CMK (cell line): ENCODE measurements around the gene NRCAM.

Source experiments
- DNase-seq: peaks from one replicate; pipeline ENCODE4 v3.0.0-alpha.2; 2010; ENCODE audit warnings: low read depth

NRCAM gene

DNA sequence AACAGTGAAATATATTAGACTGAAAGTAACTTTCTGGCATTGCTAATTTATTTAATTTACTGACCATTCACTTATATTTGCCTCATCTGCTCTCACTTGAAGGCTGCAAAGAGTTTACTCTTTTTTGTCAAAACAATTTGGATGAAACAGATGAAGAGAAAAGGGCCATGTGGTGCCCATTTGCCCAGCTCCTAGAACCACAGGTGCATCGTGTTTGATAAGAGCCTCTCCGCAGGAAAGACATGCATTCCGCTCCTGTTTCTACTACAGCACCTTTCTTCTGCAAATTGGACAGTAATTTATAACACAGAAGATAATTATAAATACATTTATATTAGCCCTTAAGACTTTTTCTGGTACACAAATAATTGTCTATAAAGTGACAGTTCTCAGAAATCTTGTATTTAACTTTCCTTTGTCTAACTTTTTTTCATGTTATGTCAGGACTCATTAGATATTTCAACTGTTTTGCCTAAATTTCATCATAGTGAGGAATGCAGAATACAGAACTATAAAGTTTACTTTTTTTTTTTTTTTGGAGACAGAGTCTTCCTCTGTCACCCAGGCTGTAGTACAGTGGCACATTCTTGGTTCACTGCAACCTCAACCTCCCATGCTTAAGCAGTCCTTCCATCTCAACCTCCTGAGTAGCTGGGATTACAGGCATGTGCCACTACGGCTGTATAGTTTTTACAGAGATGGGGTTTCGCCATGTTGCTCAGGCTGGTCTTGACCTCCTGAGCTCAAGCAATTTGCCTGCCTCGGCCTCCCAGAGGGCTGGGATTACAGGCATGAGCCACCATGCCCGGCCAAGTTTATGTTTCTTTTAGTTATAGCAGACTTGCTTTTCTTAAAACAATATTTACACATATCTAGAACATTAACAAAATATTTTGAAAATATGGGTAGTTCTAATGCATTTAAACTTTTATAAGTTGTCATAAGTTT, 326.9 kb downstream of the NRCAM start:
- DNase-seq = no peak

DNA sequence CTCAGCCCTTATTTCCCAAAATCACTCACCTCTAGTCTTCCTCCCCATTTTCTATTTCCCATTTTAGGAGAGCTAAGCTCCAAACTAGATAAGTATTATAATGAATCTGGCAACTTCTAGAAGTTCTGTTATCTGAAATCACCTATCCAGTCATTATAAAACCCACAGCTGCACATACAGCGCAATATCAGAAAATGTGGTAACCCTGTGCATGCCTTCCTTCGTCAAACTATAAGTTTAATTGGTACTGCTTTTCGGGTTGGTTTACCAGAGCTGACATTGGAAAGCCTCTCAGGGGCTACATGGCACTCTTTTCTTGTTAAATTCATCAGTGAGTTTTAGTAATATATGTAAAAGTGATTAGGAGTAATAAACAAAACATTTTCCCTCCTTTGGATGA, 327.7 kb downstream of the NRCAM start:
- DNase-seq = no peak

GRCh38 chr7:108127461-108127860, 328.8 kb downstream of the NRCAM start:
- no peak for DNase-seq

- DNase-seq = no peak
These were observed 331.4 kb downstream of the NRCAM start for GRCh38 chr7:108124820-108125219.

- no peak for DNase-seq
These were observed 334.1 kb downstream of the NRCAM start for GRCh38 chr7:108122181-108122580.

DNA sequence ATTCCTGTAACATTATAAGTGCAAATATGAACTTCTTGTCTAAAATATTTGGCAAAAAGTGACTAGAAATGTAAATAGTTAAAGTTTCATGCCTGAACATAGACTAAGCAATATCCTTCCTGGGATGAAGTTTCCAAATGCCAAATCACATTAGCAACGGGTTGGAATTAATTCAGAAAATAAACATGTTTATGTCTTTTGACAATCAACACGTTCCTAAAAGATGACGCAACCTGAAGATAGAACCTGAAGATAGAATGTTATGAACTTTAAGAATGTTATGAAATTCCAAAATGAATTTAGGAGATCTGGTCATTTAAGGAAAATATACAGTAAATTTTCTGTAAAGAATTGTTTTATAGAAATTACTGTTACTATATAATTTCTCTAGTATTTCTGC, 335.3 kb downstream of the NRCAM start:
- DNase-seq = no peak

DNA sequence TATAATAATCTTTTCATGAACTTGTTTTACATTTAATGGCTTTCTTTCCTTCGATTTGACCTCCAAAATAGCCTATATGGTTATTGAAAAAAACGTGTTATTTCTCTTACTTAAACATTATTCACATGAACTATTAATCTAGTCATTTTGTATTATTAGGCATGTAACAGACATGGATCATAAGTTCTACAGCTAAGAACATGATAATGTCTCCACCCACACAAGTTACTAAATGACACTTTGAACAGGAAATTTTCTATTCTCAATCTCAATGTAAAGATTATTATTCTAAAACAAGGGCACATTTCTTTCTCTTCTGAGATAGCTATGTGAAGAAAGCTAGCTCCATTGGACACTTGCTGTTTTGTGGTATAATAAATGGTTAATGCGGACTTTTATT, 336.0 kb downstream of the NRCAM start:
- no peak for DNase-seq

GRCh38 chr7:108118959-108119358, 337.3 kb downstream of the NRCAM start:
- no peak for DNase-seq

GRCh38 chr7:108114117-108114841, 342.0 kb downstream of the NRCAM start:
- DNase-seq = no peak

DNA sequence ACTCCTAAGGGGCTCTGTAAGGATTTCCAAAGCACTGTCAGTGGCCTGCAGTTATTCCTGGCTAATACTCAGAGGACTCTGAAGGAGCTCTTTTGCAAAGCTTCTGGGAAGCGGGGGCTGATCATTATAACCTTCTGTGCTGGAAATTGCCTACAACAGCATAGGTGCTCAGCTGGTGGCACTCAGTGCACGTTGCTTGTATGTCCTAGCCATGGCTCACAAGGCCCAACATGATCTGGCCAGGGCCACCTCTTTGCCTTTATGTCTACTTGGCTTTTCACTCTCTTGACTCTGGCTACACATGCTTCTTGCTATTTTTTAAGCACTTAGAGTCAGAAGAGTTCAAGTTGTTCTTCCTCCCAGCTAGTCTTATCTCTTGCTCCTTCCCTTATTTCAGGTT, 343.6 kb downstream of the NRCAM start:
- no peak for DNase-seq

DNA sequence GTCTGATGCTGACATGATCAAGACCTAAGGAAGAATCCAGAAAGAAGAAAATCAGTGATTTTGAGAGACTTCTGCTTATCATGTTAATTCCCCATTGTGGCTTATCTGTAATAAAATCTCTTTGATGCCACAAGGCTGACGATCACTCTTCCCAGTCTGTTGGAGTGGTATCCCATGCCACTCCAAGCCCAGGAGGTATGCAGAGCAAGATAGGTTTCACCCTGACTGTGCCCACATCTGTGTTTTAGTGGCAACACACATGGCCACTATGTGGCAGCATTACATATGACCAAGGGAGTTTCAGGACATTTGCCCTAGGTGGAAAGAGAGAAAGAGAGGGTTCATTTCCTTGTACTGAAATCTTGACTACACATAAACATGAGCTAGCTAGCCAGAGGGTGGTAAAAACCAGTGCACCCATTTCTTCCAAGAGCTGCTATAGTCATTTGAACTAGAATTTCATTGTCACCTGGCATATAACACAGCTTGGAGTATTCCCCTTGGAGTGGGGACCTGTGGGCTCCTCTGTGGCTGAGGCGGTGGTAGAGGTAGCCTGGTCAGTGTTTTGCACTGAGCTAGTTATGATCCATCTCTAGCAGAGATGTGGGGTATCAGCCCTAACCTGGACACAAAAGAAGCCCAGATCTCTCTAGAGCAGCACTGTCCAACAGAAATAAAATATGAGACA, 346.9 kb downstream of the NRCAM start:
- no peak for DNase-seq

GRCh38 chr7:108108131-108108530, 348.1 kb downstream of the NRCAM start:
- DNase-seq = no peak

DNA sequence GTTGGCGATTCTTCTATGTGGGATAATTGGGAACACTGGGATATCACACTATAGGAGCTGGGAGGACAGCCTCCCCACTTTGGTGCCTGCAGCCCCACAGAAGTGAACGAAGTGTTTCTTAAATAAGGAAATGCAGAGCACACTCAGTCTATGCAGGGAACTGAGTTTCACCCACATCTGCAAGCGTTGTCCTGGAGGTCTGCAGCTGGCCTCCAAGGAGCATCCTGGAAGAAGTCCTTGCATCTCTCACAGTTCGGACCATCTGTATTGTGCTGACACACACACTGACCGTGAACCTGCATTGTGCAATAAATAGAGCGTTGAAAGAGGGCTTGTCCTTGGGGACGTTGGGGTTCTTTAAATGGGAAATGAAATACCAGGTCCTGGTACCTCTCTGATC, 351.9 kb downstream of the NRCAM start:
- no peak for DNase-seq

DNA sequence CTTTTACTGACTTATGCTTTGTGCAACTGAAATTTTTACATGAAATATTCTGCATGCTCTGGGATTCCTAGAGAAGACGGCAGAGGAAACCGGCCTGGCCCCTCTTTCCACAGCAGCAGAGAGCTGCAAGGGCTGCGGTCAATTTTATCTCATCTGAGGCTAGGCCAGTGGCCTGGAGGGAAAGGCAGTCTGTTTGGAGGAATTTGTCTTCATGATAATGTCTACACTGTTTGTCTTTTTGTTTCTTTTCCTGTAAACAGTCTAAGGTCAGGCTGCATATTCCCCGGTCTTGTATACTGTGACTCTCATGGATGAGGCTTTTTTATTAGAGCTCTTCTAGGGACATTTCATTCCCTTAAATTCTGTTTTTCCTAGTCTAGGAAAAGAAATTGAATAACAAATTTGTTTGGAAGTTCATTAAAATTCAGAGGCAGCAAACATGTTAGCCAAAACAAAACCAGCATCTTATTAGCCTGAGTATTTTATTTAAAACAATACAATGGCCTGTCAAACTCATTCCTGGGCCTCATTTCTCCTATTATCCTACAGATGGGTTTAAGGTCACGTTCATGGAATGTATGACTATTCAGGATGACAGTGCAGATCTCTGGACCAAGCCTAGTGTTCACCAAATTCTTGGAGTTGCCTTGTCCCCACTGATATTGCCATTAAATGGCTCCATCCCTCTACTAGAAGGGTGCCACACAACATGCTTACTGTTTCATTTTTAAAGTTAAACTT, 352.5 kb downstream of the NRCAM start:
- no peak for DNase-seq

DNA sequence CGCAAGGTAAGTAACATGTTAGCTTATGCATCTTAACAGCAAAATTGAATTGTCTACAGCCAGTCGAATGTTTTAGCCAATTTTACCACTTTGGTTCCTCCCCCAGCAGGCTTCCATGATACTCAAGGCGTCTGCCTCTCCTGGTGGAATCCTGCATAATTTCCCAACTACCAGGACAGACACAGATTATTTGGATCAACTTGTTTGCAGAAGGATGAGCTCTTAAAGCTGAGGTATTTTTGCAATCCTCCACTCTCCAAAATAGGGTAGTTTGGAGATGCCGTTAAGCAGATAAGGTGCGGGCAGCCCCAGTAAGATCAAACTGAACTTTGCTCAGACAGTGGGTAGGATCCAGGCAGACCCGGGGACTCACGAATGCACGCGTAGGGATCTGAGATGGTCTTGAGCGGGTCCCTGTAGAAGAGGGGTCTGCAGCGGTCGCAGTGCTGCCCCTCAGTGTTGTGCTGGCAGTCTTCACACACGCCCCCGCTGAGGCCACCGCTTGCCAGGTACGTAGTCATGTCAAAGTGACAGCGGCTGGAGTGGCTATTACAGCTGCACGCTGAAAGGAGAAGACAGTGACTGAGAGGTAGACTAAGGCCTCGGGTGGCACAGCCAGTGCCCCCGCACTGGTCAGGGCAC, 353.4 kb downstream of the NRCAM start:
- no peak for DNase-seq

GRCh38 chr7:108101759-108102158, 354.5 kb downstream of the NRCAM start:
- no peak for DNase-seq

GRCh38 chr7:108099713-108100112, 356.5 kb downstream of the NRCAM start:
- no peak for DNase-seq

- no peak for DNase-seq
These were observed 358.5 kb downstream of the NRCAM start for GRCh38 chr7:108097703-108098102.
